ENCODE measurements around the gene DDB1.

DDB1 gene

DNA sequence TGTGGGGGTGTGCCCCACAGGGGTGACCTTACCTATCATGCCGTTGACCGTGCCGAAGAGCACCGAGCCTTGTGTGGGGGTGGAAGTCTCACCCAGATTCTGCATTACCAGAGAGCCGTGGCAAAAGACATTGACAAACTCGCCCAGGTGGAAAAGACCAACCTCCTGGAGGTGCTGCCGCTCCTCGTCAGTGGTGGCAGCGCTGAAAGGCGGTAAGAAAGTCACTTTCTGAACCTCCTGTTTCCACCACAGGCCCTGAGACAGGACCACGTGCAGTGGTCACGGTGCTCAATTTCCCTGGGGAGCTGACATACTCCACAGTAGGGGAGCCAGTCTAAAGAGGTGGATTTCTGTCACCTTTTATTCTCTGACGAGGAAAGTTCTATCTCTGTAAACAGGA, 30.4 kb downstream of the DDB1 start:
- no peak for DNase-seq (ENCODE audit: extremely low read depth in 1 of 2, low read depth in 1 of 2)

DNA sequence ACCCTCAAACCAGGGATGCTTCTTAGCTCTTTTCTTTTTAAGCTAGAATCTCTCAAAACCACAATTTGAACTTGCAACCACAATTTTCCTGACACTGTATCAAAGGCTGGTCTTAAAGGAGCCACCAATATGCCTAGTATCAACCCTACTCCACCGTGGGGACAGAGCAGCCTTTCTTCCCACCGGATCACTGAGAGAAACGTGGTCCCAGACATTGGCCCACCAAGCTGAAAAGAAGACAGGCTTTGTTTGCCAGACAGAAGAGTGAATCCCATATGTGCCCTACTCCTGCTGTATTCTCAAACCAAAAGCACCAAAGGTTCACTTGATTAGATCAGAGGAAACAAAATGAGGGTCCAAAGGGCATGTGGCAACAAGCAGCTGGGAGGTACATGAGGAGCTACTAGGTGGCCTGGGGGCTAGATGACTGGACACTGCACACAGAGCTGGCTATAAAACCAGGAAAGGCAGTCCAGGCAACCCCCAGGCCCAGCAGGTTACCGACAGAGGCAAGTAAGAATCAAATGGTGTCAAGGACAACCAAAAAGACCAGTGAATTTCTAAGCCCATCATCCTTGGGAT, 34.2 kb downstream of the DDB1 start:
- no peak for DNase-seq (ENCODE audit: extremely low read depth in 1 of 2, low read depth in 1 of 2)

- DNase-seq (ENCODE audit: extremely low read depth in 1 of 2, low read depth in 1 of 2): no peak
Measured at GRCh38 chr11:61297746-61298145, 35.2 kb downstream of the DDB1 start.

- no peak for DNase-seq (ENCODE audit: extremely low read depth in 1 of 2, low read depth in 1 of 2)
Measured at GRCh38 chr11:61297341-61297740, 35.6 kb downstream of the DDB1 start.

DNA sequence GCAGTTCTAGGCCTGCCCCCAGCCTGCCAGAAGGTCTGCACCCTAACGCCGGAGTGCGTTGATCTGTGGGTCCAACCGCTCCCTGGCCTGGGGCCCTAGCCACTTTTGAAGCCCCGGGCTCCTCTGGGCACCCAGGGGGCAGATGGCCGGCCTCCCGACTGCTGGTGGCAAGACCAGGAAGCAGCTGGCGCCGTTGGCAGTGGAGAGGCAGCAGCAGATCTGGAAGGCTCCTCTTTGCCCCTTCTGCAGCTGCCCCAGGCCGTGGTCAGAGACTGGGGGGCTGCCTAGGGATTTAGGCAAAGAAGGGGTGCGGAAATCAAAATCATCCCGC, 37.3 kb downstream of the DDB1 start:
- DNase-seq (ENCODE audit: extremely low read depth in 1 of 2, low read depth in 1 of 2): no peak

DNA sequence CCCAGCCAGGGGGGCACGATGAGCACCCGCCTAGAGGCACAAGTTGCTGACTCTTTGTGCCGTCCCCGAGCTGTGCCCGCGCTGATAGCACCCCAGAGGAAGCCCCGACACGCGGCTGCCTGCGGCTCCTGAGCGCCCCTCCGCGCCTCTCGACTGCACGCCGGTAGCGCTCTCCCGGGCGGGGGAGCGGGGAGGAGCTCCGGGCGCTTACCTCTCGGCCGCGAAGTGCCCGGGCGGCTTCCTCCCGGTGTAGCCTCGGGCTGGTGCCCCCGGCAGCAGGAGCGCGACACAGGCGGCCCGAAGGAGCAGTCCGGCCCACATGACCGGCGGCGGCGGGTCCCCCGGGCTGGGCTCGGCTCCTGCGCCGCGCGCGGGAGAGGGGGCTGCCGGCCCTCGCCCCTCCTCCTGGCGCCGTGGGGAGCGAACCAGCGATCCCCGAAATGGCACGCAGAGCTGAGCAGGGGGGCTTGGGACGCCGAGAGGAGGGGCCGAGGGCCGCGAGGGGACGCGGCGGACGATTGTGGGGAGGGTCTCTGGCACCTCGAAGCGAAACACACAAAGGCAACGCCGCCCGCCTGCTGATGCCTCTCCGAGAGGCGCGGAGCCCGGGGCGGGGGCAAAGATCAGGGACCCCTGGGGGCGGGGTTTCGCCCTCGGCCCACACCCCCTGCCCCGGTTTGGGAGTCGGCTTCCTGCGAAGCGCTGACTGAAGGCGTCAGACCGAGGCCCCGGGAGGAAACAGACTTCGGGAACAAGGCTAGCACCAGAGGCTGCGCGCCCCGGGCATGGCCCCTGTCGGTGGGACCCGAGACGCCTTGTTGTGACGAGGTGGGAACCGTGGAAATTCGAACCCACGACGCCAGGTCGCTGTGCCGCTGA, 37.9 kb downstream of the DDB1 start, which contains the start of gene VWCE:
VWCE (minus strand) TSS at position 600 of the 879 bp plus-strand sequence; CDS start at position 321, 279 bp downstream.
- DNase-seq (ENCODE audit: extremely low read depth in 1 of 2, low read depth in 1 of 2): peak; percentile 16 to 49

DNA sequence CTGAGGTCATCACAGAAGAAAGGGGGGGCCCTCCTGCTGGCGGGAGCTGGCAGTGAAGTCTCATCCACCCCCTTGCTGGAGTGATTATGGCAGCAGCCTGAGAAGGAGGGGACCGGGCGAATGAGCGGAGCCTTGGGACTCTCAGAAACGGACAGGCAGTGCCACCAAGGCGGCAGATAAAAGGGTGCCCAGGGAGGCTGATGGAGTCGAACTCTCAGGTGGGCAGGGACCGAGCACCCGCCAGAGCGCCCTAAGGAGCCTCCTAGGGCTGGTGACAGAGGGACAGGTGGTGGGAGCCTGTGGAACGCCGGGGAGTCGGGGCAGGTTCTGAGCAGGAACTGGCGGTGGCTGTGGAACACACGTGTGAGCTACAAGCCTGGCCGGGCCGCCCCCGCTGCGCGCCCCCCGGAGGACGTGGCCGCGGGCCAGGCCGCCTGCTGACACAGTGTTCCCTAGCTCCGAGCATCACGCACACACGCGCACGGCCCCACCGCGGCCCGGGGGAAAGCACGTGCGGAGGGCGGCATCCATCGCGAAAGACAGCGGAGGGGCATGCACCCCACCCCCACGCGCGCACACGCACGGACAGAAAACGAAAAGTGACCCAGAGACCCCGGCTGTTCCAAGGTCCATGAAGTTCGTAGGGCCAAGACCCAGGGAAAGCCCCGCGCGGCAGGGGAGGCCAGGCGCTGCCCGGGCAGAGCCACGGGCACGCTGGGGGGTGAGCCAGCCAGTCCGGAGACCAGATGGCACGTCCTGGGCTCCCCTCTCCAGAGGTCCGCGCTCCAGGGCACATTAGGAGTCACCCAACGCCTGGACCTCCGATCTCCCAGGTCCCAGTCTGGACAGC, 38.8 kb downstream of the DDB1 start:
- no peak for DNase-seq (ENCODE audit: extremely low read depth in 1 of 2, low read depth in 1 of 2)

DNA sequence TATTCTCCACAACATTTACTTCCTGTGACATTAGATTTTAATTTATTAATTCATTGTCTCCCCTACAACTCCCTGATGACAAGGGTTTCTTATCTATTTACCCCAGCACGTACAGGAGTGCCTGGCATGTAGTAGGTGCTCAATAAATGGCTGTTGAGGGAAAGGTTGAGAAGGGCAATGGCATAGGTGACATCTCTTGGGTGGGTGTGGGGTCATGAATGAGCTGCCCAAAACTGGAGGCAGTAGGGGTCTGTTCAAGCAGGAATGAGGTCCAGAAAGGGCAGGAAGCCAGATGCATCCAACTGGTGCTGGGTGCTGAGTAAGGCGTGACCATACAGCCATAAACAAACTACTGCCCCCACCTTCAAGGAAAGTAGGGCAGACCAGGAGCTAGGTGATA, 40.5 kb downstream of the DDB1 start:
- DNase-seq (ENCODE audit: extremely low read depth in 1 of 2, low read depth in 1 of 2): no peak

DNA sequence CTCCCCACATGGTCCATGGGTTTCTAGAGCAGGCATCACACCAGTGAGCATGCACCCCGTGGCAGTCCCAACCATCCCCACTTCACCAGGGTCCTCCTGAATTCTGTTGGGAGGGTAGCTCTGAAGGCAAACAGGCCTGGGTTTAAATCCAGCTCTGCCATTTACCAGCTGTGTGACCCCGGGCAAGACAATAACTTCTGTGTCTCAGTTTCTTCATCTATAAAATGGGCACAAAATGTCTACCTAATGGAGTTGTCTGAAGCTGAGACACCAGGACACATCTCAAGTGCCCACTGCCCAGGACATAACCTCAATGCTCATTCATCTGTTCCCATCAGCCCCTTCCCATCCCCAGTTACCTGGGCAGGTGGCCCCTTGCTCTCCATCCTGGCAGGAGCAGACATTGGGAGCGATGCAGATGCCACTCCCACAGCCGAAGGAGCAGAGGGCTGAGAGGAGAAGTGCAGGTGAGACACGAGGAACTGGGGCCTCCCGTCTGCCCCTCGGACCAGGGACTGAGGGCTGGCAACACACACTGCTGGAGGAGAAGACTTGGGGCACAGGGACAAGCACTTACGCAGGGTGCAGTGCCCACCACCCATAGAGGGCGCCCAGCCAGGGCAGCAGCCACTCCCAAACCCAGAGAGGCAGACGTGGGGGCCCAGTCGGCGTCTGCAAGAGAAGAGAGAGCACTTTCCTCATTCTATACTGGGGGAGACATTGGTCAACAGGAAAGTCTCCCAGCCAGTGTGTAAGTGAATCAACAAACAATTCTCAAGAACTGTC, 41.8 kb downstream of the DDB1 start:
- DNase-seq (ENCODE audit: extremely low read depth in 1 of 2, low read depth in 1 of 2): no peak

- DNase-seq (ENCODE audit: extremely low read depth in 1 of 2, low read depth in 1 of 2): no peak
Measured at GRCh38 chr11:61287338-61287977, 45.4 kb downstream of the DDB1 start.

- no peak for DNase-seq (ENCODE audit: extremely low read depth in 1 of 2, low read depth in 1 of 2)
Measured at GRCh38 chr11:61283613-61284012, 49.3 kb downstream of the DDB1 start.

- DNase-seq (ENCODE audit: extremely low read depth in 1 of 2, low read depth in 1 of 2): no peak
Measured at GRCh38 chr11:61281581-61282250, 51.2 kb downstream of the DDB1 start.

DNA sequence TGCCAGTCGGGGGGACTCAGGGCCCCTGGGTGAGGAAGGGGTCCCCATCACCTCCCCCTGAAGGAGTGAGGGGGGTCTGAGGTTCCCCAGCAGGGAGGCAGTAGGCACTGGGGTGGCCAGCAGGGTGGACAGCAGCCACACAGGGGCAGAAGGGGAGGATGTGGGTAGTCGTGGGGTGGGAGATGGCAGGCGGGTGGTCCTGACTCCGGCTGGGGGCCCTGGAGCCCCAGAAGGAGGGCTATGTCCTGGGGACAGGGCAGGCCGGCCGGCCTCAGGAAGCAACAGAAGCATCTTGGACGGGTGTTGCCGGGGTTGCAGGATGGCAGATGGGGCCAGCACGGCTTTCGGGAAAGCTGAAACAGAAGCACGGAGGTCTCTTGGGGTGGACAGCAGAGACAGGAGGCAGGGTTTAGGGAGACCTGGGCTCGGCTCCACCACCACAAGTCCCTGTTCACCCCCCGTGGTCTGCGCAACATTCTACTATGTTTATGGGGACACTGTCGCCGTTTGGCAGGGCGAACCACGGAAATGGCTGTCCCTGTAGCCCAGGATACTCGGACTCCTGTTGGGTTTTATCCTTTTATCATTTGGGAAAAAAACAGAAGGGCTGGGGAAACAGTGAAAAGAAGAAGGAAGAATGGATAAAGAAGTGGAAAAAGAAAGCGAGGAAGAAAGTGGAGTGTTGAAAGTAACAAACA, 51.9 kb downstream of the DDB1 start:
- no peak for DNase-seq (ENCODE audit: extremely low read depth in 1 of 2, low read depth in 1 of 2)

DNA sequence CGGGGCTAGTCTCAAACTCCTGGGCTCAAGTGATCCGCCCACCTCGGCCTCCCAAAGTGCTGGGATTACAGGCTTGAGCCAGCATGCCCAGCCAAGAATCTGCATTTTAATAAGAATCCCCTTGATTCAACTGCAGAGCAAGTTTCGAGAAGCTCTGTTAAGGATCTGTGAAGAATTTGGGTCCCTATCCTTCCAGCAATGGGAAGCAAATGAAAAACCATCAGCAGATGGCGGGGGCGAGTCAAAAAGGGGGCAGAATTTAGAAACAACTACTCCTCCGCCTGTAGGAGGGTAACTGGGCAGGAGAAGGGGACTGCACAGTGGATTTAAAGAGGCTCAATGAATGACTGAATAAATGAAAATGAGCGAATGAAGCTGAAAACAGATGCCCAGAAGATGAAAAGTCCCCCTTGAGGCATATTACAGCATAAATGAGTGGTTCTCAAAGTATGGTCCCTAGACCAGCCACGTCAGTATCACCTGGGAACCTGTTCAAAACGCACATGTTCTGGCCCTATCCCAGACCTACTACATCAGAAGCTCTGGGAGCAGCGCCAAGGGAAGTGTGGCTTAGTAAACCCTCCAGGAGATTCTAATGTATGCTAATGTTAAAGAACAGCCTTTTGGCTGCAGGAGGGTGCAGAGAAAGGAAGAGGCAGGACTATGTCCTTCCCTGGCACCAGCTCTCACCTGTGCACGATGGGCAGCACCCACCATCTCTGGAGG, 52.8 kb downstream of the DDB1 start:
- no peak for DNase-seq (ENCODE audit: extremely low read depth in 1 of 2, low read depth in 1 of 2)

DNA sequence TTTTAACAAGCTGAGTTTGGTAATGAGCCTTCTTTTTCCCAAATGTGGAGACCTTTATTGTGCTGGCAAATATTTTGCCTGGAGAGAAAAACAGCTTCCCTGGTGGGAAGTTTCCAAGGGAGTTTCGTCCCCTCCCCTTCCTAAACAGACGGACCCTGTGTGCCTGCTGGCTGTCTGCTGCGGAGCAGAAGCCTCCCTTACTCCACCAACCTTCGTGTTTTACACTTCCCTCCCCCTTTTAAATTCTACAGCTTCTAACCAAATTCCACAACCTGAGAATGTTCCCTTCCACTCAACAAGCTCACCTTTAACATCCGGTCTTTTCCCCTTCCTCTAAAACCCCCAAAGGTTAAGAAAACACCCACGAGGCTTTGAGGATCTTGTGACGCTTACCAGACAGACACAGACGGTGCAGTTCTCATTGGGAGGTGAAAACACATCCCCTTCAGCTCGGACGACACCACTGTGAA, 54.9 kb downstream of the DDB1 start:
- DNase-seq (ENCODE audit: extremely low read depth in 1 of 2, low read depth in 1 of 2): no peak

GRCh38 chr11:61277186-61278000, 55.5 kb downstream of the DDB1 start:
- no peak for DNase-seq (ENCODE audit: extremely low read depth in 1 of 2, low read depth in 1 of 2)

GRCh38 chr11:61275191-61275590, 57.7 kb downstream of the DDB1 start:
- no peak for DNase-seq (ENCODE audit: extremely low read depth in 1 of 2, low read depth in 1 of 2)

GRCh38 chr11:61274084-61274483, 58.8 kb downstream of the DDB1 start:
- no peak for DNase-seq (ENCODE audit: extremely low read depth in 1 of 2, low read depth in 1 of 2)
